SW480 (cell line): Measurements from ENCODE around the gene ADCK1.
"Not testable (repeated sequence)": the region's sequence is repeated elsewhere in the genome, so short reads cannot be mapped to it uniquely, and the experiment has no call there.

Source experiments
- DNase-seq: peaks from one replicate; pipeline ENCODE4 v3.0.0-alpha.2; 2016; ENCODE audit warnings: low spot score

Gene ADCK1

GRCh38 chr14:77903221-77903620 is 103.3 kb downstream of the ADCK1 start:
- DNase-seq = no peak

DNA sequence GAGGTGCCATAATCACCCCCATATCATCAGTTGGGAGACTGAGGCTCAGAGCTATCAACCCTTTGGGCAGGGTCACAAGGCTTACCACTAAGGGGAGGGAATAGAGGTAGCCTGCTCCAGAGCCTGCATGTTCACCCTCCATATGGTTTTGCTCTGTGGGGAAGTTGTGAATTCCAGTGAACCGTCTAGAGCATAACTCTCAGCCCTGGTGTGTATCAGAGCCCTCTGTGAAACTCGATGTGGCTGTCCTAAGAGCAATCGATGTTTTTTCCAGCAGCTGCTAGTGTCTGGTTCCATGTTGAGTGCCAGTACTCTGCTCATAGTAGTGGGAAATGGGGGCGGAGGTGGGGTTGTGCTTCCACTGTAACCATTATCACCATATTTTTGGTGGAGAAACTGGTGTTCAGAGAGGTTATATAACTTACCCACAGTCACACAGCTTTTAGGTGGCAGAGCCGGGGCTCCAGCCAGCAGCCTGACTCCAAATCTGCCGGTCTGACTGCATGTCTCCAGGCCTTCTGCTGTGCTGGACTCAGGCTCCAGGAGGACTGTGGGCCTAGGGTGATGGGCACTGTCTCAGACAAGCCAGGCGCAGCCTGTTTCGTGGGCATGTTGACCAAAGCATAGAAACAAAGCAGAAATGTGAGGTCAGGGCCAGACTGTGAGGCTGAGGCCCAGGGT is 104.2 kb downstream of the ADCK1 start:
- DNase-seq = no peak

DNA sequence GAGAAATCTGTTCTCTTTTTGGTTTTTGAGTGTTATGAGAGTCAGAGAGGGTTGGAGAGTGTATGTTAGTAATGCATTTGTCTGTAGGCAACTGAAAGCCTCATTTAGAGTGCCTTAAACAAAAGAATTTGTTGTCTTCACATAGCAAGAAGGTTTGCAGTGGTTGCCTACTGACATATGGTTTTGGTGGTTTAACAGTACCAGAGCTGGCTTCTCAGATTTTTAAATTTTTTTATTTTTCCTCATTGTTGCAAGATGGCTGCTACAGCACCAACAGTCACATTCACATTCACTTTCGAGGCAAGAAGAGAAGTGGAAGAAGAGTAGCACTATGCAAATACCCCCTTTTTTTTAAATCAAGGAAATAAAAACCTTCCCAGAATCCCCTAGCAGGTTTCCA is 106.5 kb downstream of the ADCK1 start:
- no peak for DNase-seq

GRCh38 chr14:77908847-77909246 is 108.9 kb downstream of the ADCK1 start:
- DNase-seq = no peak

DNA sequence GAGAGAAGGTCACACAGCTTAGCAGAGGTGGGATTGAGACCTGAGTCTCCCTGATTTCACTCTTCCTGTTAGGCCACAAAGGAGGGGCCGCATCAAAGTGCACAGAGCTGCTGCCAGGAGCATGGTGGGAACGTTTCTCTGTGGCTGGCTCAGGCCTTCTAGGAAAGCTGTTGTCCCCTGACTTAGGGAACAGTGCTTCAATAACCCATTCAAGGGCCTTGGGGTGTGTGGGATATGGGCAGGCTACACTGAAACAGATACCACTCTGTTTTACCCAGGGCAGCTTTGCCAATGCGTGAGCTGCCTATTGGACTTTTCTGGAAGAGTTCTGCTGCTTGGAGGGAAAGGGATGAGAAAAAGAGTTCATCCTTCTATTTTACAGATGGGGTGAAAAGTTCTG is 110.0 kb downstream of the ADCK1 start:
- DNase-seq = no peak

DNA sequence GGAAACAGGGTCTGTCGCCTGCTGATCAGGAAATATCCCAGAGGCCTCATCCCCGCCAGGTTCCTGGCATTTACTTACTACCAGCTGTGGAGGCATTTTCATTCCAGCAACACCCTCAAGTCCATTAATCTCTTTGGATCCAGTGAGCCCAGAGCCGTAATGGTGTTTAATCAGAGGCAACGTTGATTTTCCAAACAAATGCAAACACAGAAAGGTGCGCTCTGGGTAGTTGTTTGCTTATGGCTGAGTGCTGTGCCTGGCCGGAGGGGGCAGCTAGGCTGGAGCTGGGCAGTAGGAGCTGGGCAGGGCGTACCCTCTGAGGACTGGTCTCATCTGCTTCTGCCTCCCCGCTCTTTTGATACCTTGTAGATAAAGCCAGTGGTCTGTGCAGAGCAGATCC is 110.6 kb downstream of the ADCK1 start:
- DNase-seq = no peak

GRCh38 chr14:77911356-77911755 is 111.4 kb downstream of the ADCK1 start:
- DNase-seq = no peak

DNA sequence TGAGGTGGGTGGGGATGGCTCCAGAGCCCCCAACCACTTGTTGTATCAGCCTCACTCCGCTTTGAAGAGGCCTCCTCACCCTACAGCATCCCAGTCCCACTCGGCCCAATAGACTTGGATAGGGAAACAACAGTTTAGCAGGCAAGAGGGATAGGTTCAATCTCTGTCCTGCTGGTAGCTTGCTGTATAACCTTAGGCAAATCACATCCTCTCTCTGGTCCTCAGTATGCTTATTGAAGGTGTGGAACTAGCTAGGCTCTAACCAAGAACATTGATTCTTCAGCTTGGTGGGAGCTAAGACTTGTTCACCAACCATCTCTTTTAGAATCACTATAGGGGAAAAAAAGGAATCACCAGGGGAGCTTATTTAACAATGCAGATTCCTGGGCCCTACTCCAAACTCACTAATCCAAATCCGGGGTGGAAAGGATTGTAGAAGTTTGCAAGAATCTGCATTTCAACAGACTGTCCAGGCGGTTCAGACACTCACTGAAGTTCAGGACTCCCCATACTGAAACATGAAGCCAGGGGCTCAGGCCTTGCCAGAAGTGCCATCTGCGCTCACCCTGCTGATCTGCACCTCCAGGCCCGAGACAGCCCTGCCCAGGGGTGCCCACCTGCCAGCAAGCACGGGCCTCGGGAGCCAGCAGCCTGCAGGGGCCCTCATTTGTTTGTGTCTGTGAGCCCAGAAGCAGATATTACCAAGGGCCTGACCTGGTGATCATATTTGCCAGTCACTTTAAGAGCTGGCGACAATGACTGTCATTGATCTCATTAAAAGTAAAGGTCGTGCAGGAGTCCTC is 113.0 kb downstream of the ADCK1 start:
- no peak for DNase-seq

DNA sequence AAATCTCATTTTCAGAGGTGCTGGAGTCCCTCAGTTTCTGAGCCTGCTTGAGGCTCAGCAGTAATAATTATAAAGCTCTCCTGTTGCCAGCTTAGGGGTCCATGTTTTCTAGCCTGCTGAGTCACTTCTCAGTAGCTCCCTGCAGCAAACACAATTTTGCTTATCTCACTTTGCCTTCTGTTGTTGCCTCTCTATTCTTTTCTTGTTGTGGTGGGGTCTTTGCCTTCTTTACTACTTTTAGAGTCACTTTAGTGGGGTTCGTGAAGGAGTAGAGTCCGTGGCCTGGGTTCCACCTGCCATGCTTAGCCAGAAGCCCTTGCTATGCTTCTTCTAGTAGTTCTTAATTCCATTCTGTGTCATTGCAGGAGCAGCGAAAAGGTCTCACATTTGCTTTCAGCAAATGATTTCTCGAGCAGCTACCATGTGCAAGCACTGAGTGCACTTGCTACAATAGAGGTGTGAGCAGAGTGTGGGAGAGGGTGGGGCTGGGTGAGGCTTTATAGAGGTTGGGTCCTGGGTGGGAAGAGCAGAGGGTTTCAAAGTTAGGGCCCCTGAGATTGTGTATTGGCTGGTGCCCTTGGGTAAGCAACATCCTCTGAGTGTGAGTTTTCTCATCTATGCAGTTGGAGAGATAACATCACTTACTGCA is 114.3 kb downstream of the ADCK1 start:
- no peak for DNase-seq

- DNase-seq = not testable (repeated sequence)
Measured at GRCh38 chr14:77915390-77915789, 115.5 kb downstream of the ADCK1 start.

- DNase-seq = no peak
Measured at GRCh38 chr14:77917491-77918201, 117.7 kb downstream of the ADCK1 start.

DNA sequence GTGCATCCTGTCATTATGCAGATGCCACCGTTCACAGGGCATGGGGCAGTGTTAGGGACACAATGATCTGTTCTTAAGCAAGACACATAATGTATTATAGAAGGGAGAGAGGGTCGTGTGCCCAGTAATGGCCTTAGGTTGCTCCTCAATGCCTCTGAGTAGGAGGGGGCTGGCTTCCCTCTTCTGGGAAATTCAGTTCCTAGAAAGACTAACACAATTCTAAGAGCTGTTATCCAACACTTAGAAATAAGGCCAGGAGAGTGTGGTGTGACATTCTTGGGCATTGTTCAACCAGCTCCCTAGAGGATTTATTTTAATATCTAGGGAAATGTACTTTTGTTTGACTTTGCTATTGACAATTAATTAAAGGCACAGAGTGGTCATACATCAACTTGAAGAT is 118.5 kb downstream of the ADCK1 start:
- DNase-seq = no peak

DNA sequence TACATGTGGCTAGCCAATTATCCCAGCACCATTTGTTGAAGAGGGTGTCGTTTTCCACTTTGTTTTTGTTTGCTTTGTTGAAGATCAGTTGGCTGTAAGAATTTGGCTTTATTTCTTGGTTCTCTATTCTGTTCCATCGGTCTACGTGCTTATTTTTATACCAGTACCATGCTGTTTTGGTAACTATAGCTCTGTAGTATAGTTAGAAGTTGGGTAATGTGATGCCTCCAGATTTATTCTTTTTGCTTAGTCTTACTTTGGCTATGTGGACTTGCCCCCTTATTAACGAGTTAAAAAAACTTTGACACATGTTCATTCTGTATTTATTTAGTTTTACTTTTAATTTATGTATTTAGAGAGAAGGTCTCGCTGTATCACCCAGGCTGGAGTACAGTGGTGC is 120.4 kb downstream of the ADCK1 start:
- no peak for DNase-seq

DNA sequence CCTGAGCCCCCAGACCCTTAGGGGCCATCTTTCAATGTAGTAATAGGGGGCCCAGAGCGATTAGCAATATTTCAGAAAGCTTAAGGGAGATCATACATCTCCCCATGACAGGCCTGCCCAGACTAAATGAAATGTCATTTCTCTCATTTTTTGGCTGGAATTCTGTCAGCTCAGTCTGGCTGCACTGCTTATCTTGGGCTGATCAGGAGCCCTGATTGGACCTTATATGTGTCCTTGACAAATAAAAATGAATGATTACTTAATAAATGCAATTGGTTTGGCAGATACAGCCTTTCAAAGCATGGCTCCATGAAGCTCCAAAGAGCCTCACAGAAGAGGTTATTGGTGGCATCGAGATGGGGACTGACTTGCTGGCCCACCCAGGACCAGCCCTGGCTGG is 121.9 kb downstream of the ADCK1 start:
- no peak for DNase-seq

GRCh38 chr14:77923131-77923936 is 123.4 kb downstream of the ADCK1 start:
- DNase-seq = no peak

GRCh38 chr14:77924141-77924948 is 124.4 kb downstream of the ADCK1 start:
- DNase-seq = no peak

GRCh38 chr14:77926942-77927341 is 127.0 kb downstream of the ADCK1 start:
- no peak for DNase-seq

DNA sequence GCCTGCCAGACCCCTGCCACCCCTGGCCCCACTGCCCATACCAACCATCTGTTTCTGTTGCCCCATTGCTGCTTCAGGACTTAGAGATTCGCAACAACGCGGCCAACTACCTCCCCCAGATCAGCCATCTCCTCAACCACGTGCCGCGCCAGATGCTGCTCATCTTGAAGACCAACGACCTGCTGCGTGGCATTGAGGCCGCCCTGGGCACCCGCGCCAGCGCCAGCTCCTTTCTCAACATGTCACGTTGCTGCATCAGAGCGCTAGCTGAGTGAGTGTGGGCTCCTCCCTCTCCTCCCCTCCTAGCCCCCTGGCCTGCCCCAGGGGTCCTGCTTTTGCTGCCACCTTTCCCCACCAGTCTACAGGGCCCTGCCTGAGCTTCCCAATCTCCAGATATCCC is 131.5 kb downstream of the ADCK1 start:
- no peak for DNase-seq

- no peak for DNase-seq
Measured at GRCh38 chr14:77936138-77936639, 136.3 kb downstream of the ADCK1 start.

DNA sequence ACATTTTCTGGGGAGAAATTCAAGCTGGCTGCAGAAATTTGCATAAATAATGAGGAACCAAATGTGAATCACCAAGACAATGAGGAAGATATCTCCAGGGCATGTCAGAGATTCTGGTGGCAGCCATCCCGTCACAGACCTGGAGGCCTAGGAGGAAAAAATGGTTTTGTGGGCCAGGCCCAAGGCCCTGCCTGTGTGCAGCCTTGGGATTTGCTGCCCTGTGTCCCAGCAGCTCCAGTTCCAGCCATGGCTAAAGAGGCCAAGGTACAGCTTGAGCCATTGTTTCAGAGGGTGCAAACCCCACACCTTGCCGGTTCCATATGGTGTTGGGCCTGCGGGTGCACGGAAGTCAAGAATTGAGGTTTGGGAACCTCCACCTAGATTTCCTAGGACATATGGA is 147.5 kb downstream of the ADCK1 start:
- no peak for DNase-seq
